GM18526 (cell line): ENCODE results near the gene PTPN5.

Source experiments
- POLR2A ChIP-seq: IDR thresholded peaks from 3 replicates; pipeline ENCODE4 v1.6.1; 2011; ENCODE audit not compliant: insufficient read length; ENCODE audit errors: extremely low read depth

PTPN5 gene

GRCh38 chr11:18791207-18791968 is at the start of gene PTPN5:
Gene PTPN5, minus strand, starts transcription at chr11:18791798. Its CDS starts 19,840 bp downstream, at chr11:18771958.
- TF ChIP-seq POLR2A = no peak

- no peak for TF ChIP-seq POLR2A
Measured at GRCh38 chr11:18836417-18836816, 44.8 kb upstream of the PTPN5 start.

GRCh38 chr11:18834754-18835466 is 43.3 kb upstream of the PTPN5 start:
- no peak for TF ChIP-seq POLR2A

- TF ChIP-seq POLR2A = no peak
Measured at GRCh38 chr11:18804199-18804999, 12.8 kb upstream of the PTPN5 start.

GRCh38 chr11:18802381-18803257 is 11.0 kb upstream of the PTPN5 start:
- TF ChIP-seq POLR2A = no peak

DNA sequence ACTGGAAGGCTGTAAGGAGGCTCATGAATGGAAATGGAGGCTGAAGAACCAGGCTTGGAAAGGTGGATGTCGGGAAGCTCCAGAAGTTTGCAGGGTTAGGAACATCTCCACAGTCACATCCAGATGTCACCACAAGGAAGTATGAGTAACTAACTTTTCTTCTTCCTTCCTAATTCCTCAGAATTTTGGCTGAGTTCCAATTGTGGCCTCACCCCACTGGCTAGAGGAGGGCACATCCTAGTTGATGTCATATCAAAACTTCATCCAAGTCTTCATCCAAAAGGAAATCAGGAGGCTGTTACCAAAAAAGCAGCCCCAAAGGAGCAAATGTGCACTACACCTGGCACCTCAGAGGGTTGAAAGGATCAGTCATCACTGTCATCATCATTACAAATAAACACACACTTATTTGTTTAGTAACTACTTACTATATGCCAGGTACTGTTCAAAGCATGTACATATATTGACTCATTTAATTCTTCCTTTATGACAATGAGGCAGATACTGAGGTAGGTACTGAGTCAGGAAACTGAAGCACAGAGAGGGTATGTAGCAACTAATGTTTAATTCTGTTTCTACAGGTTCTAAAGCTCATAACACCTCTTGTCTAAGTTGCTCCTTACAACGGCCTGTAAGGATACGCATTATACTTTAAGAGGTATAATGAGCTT is 7.3 kb upstream of the PTPN5 start:
- no peak for TF ChIP-seq POLR2A

GRCh38 chr11:18794956-18795355 is 3.4 kb upstream of the PTPN5 start:
- TF ChIP-seq POLR2A = no peak

DNA sequence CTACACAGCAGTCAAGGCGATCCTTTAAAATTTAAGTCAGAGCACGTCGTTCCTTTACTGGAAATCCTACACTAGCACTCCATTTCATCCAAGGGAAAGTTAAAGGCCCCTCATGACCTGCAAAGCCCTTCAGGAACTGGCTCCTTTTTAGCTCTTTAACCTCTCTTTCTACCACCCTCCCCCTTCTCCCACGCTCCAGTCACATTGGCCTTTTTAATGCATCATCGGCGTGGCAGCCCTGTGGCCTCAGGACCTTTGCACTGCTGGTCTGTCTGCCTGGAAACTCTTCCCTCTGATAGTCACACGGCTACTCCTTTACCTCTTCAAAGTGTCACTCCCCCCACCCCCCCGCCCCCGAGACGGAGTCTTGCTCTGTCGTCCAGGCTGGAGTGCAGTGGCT is 1.2 kb upstream of the PTPN5 start:
- no peak for TF ChIP-seq POLR2A

DNA sequence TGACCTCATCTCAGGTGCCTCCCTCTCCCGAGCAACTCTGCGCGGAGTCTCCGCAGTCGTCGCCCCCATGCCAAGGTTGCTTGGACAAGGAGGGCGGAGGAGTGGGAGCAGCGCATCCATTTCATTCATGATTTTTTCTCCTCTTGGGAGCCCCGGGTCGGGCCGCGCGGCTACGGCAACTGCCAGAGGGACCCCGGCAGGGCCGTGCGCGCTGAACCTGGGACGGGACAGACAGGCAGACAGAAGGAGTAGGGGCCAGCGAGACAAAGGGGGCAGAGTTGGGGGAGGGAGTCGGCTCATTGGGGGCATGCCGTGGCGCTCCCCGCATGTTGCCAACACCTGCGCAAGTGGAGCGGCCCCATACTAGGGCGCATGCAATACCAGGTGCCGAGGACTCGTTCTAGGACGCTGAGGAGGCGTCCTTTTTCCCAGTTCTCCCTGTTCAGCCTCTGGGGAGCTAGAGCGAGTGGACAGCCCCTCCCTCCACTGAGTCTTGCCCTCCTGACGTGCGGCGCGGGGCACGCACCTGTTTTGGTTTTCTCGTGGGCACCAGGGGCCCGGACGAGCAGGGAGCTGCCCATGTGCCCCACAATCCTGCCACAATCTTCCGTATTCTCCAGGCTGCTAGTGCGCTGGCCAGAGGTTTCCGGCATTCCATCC is 501 bp upstream of the PTPN5 start:
- no peak for TF ChIP-seq POLR2A

DNA sequence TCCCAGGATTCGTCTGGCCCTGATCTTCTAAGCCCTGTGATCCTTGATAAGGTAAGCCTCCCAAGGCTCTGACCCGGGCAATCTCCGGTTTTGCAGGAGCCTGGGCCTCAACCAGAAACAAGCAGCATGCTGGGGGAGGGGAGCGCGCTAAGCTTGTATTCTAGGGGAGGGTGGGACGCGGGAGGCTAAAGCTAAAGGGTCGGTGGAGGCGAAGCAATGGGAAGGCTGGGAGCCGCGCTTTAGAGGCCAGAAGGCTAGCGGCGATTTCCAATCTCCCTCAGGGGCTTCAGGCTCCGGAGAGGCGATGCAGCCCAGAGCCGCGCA is 753 bp downstream of the PTPN5 start:
- no peak for TF ChIP-seq POLR2A

- TF ChIP-seq POLR2A = no peak
Measured at GRCh38 chr11:18789942-18790341, 1.7 kb downstream of the PTPN5 start.

DNA sequence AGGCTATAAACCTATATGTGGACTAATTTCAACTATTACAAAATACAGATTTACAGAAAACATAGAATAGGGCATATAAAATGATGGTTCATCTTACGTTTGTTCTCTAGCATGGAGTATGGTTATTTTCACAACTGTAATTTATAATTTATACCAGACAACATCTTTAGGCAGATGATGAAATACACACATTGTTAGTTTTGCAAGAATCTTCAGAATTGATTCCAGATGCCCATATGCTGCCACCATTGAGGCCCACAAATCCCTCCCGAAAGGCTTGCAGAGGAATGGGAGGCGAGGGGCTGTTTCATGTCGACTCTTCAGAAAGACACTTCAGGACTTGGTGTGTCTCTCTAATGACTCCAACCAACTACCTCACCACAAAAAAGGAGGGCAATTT is 6.2 kb downstream of the PTPN5 start:
- no peak for TF ChIP-seq POLR2A

- TF ChIP-seq POLR2A = no peak
Measured at GRCh38 chr11:18780896-18781295, 10.7 kb downstream of the PTPN5 start.

- TF ChIP-seq POLR2A = no peak
Measured at GRCh38 chr11:18780329-18780728, 11.3 kb downstream of the PTPN5 start.
